ENCODE results near the gene LRIT2.
"Not testable (repeated sequence)": the region's sequence is repeated elsewhere in the genome, so short reads cannot be mapped to it uniquely, and the experiment has no call there.

Gene LRIT2

DNA sequence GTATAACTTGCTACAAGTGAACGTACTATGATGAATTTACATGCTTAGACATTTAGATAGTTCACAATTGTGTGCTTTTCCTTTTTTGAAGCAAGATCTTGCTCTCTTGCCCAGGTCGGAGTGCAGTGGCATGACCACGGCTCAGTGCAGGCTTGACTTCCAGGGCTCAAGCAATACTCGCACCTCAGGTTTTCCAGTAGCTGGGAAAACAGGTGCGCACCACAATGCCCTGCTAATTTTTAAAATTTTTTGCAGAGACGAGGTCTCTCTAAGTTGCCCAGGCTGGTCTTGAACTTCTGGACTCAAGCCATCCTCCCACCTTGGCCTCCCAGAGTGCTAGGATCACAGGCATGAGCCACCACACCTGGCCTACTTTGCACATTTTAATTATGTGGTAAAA is 49.9 kb downstream of the LRIT2 start:
- TF ChIP-seq, protein P1, sequence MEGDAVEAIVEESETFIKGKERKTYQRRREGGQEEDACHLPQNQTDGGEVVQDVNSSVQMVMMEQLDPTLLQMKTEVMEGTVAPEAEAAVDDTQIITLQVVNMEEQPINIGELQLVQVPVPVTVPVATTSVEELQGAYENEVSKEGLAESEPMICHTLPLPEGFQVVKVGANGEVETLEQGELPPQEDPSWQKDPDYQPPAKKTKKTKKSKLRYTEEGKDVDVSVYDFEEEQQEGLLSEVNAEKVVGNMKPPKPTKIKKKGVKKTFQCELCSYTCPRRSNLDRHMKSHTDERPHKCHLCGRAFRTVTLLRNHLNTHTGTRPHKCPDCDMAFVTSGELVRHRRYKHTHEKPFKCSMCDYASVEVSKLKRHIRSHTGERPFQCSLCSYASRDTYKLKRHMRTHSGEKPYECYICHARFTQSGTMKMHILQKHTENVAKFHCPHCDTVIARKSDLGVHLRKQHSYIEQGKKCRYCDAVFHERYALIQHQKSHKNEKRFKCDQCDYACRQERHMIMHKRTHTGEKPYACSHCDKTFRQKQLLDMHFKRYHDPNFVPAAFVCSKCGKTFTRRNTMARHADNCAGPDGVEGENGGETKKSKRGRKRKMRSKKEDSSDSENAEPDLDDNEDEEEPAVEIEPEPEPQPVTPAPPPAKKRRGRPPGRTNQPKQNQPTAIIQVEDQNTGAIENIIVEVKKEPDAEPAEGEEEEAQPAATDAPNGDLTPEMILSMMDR (IDR thresholded peaks at IDR 0.05; ENCODE audit: low read depth, low read length): no peak
- H3K4me3 ChIP-seq (ENCODE audit: low read depth, low read length): no peak overlapping the region
- no peak for DNase-seq (ENCODE audit: low read depth, low spot score)
- in situ Hi-C loops (cut with HindIII; ENCODE audit: low sequenced_read_pairs): no loop called here

DNA sequence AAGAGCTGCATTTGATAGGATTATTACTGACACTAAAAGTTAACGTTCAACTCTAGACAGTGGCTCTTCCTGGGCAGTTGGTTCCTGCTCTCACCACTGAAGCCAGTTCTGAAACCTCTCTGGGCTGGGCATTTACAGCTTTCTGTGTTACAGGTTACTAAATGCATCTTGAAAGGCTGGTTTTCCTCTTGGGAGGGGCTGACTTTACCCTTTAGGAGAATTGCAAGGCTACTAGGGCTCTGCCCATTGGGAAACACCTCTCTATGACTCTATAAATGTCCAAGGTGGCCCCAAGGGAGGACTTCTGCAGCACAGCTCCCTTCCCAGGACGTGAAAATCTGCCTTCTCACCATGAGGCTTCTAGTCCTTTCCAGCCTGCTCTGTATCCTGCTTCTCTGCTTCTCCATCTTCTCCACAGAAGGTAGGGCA is 51.8 kb downstream of the LRIT2 start, which contains the start of gene GPR15LG:
GPR15LG (plus strand) TSS at position 301 of the 429 bp plus-strand sequence; CDS start at position 352, 51 bp downstream.
- no peak within 1 kb of the TSS for H3K4me3 ChIP-seq (ENCODE audit: low read depth, low read length)
- in situ Hi-C loops (cut with HindIII; ENCODE audit: low sequenced_read_pairs): no loop called here
- DNase-seq (ENCODE audit: low read depth, low spot score): no peak
- TF ChIP-seq, protein P1 (IDR thresholded peaks at IDR 0.05; ENCODE audit: low read depth, low read length): no peak

DNA sequence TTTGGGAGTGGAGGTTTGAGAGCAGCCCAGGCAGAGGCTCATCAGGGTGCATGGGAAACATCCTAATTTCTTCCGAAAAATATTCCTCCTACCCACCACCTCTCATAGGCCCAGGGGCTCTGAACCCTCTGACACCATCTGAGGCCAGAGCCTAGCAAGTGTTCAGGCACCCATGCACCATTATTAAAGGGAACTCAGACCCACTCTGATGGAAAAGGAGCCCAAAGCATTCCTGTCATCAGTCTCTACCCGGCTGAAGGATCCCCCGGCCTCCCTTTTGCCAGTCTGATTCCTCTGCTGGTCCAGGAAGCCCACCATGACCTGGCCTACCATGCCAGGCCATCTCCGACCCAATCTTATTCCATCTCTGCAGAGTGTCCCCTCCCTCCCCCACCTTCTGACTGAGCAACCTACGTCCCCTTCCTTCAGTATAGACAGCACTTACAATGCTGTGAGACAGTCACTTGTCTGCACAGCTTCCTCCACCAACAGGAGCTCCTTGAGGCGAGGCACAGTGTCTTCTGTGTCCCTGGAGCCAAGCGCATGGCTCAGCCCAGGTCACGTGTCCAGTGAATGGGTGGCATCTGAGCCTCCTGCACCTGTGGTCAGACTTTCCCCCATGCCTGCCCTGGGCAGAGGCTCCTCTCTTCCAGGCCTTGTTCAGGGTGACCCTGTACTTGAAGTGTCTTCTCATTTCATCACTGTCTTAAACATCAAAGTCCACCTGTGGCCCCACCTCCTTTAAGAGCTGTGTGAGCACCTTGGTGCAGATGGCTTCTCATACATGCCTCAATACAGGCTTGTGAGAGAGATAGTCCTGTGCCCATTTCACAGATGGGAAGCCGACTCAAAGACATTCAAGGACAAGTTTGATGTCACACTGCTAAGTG is 52.6 kb downstream of the LRIT2 start:
- DNase-seq (ENCODE audit: low read depth, low spot score): no peak
- TF ChIP-seq, protein P1 (IDR thresholded peaks at IDR 0.05; ENCODE audit: low read depth, low read length): no peak
- no peak overlapping the region for H3K4me3 ChIP-seq (ENCODE audit: low read depth, low read length)
- in situ Hi-C loops (cut with HindIII; ENCODE audit: low sequenced_read_pairs): no loop called here

DNA sequence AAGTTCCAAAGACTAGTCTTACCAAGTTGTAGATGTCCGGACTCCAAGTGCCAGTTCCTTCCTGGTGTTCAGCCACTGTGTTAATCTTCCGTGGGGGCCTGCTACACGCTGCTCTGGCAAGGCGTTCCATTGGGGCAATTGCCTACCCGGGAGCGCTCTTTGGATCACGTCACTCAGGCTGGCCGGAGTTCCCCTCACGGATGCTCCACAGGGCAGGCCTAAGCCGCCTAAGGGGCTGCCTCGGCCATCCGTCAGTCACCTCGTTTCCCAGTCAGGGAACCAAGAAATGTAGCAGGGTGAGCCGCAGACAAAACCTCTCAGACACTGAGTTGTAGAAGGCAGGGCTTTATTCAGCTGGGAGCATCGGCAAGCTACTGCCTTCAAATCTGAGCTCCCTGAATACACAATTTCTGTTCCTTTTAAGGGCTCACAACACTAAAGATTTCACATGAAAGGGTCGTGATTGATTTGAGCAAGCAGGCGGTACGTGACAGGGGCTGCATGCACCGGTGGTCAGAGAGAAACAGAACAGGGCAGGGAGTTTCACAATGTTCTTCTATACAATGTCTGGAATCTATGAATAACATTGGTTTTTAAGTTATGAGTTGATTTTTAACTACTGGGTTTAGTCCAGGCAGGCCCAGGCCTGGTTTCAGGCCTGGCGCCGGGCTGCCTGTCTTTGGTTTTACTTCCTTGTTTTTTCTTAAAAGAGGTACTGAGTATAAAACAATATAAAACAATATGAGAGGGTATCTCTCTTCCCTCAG is 53.5 kb downstream of the LRIT2 start:
- in situ Hi-C loops (cut with HindIII; ENCODE audit: low sequenced_read_pairs); DNase-seq (ENCODE audit: low read depth, low spot score); H3K4me3 ChIP-seq (ENCODE audit: low read depth, low read length): not testable (repeated sequence)

DNA sequence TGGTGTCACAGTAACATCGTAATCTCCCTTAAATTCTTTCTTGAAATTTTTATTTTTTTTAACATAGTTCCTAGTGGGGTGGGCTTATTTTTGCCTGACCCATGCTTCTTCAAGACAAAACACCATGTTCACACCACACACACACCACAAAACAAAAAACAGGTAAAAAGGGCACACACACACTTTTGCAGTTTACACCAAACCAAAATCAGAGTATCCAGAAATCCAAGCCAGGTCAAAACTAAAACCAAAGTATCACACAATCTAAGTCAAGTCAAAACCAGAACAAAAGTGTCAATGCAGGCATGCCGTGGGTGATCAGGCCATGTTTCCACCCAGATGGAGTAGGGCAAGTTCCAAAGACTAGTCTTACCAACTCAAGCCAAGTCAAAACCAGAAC is 54.1 kb downstream of the LRIT2 start:
- in situ Hi-C loops (cut with HindIII; ENCODE audit: low sequenced_read_pairs); DNase-seq (ENCODE audit: low read depth, low spot score); H3K4me3 ChIP-seq (ENCODE audit: low read depth, low read length): not testable (repeated sequence)
